Activated T-cell treated with anti-CD3 and anti-CD28 coated beads, Interleukin-2, amount 50 U/mL, for 1 hour (primary cell): Measurements from ENCODE around the gene FOXQ1.
"Not testable (repeated sequence)": the region's sequence is repeated elsewhere in the genome, so short reads cannot be mapped to it uniquely, and the experiment has no call there.

ENCODE experiments used
- DNase-seq: peaks from one replicate; pipeline ENCODE4 v3.0.0-alpha.2; 2020

The FOXQ1 gene

DNA sequence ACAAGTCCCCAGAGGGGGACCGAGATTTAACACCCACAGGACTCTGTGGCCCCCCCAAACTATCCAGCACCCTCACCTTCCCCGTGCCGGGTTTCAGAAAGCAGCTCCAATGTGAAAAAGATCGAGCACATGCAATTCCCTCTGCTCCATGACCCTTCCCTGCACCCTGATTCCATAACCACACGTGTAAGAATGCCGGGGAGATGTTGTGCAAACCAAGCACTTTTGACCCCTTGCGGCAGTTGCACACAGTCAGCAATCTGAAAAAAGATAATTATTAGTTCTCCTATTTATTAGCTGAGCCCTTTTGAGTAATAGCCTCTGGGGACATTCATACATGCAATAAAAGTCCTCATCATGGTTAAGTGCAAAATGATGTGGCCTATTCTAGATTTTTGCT, 13.0 kb downstream of the FOXQ1 start:
- DNase-seq: no peak

DNA sequence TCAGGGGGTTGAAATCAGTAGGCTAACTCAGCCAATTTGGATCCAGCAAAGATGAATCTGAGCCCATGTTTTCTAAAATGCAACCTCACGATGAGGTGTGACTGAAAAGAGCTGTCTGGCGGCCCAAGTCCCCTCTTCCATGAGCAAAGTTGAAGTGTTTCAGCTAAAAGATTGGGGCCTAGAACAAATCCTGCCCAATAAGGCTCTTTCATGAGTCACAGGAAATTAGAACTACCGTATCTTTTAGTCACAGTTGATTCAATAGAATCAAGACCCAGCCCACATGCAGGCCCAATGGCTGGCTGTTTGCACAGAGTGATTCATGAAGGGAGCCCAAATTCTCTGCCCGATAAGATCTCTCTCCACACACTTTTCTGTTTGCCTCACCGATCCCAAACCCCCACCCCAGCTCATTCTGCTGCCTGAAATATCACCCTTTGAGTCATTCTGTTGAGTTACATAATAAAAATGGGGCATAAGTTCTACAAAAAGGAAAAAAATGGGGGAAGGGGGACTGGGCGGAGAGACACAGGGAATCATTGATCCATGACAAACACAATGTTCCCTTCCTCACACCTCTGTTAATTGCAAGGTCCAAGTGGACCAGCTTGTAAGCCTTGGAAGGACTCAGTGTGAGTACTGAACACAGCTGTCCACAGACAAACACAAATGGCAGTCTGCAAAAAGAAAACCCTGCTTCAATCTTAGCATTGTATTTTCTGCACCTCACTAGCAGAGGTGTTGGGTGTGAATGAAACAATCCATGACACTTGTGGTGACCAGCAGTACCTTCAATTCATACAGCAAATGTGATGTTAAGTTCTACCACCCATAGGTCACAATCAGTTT, 13.8 kb downstream of the FOXQ1 start:
- DNase-seq: no peak

DNA sequence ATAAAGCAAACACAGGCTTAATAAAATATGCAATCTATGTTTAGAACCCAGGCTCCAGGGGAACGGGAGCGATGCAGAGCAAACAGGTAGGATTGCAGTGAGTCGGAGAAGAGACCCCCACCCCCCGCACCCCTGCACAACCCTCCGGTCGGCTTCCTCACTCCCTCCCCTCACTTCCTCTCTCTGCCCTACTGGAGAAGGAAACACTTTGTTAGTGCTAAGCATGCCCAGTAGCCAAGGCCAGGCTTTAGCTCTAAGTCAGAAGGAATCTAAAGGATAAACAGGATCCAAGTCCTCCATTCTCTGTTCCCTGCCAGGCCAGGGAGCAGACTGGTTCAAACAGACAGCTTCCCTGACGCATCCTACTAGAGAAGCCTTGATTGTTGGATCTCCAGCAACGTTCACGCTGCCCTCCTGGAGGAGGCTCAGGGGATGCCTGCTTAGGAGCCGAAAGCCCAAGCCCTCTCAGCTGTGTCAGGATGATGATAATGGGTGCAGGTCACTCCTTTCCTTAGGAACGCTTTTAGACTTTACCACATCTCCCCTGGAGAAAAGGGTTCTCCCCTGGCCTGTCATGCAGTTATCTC, 14.7 kb downstream of the FOXQ1 start:
- DNase-seq: no peak

DNA sequence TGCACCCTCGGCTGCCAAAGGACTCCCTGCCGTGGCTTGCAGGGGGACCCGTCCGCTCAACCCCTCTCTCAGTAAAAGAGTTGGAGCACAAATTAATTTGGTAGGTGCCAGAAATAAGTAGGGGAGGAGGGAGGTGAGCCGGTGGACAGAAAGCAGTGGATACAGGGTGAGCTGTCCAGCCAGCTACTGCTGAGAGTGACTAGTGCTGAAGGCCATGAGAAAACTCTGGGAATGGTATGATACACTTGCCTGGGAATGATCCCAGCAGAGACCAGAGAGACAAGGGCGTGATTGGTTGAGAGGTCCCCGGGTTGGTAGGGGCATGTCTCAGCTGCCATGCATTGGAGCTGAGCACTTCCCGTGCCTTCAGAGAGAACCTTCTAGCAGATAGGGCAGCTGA, 15.7 kb downstream of the FOXQ1 start:
- DNase-seq: no peak

DNA sequence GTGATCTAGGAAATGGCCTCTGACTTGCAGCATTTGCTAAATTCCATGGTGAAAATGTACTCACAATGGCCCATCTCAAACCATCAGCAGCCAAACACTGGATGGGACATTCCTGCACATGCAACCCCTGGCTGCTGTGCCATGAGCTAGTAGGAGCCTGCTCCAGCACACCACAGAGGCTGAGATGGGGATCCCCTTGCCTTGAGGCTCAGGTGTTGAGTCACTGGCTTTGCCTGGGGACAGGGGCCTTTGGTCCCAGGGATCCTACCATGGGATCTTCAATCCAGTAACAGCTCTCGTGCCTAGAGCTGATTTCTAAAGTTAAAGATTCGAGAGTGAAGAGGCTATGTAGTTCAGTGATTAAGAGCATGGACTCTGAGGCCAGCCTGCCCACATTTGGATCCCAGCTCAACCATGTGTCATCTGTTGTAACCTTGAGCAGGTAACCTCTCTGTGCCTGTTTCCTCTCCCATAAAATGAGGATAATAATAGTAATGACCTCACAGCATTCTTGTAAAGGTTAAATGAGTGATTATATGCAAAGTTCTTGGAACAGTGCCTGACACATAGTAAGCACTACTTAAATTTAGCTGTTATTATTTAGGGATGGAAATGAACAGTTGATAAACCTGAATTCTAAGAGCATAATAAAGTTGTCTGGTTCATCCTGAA, 16.4 kb downstream of the FOXQ1 start:
- no peak for DNase-seq

DNA sequence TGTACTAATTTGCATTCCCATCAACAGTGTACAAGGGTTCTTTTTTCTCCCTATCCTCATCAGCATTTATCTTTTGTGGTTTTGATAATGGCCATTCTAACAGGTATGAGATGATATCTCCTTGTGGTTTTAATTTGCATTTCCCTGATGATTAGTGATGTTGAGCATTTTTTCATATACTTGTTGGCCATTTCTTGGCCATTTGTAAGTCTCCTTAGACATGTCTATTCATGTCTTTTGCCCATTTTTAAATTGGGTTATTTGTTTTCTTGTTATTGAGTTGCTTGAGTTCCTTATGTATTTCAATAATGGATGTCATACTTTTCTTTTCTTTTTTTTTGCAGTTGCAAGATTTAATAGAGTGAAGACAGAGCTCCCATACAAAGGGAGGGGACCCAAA, 17.8 kb downstream of the FOXQ1 start:
- DNase-seq: no peak

DNA sequence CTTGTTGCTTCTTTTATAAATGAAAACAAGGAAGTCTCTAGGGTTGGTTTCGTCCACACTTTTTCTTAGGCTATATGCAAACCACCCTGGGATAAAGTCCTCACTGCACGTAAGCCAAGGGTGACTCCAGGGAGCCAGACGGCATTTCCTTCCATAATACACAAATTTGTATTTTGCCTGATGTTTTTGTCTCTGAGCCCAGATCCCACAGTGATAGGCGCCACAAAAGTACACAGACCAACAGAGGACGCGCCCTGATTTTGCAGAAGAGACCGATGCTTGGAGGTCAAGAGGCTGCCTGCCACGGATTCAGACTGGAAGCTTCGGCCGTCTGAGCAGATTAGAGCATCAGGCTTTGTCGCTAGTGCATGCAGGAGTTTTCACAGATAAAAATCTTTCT, 22.8 kb downstream of the FOXQ1 start:
- no peak for DNase-seq

DNA sequence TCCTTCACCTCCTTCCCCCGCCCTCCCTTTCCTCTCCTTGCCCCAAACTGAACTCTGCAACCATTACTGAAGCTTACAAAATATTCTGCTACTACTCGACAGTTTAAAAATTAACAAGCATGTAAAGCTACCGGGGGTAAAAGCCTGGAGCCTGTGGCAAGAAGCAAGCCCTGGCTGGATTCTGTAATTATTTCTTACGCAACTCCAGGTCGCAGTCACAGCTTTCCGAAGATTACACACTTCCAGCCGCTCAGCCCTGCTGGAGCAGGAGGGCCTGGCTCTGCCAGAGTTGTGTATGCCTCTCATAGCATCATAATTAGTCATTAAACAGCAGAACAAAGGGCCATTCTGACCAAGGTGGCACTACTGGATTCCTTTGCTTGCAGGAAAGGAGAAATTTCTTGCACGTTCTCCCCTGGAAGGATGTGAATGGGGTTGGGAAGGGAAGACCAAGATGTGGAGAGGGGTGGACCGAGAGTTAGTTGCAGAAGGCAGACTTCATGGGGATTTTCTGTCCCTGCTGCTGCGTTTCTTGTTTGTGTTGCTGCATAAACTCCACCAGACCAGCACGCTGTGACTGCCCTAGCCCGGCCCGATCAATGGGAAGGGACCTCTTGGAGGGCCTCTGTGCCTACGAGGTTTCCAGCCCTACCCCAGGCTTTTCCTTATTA, 23.6 kb downstream of the FOXQ1 start:
- DNase-seq: no peak

DNA sequence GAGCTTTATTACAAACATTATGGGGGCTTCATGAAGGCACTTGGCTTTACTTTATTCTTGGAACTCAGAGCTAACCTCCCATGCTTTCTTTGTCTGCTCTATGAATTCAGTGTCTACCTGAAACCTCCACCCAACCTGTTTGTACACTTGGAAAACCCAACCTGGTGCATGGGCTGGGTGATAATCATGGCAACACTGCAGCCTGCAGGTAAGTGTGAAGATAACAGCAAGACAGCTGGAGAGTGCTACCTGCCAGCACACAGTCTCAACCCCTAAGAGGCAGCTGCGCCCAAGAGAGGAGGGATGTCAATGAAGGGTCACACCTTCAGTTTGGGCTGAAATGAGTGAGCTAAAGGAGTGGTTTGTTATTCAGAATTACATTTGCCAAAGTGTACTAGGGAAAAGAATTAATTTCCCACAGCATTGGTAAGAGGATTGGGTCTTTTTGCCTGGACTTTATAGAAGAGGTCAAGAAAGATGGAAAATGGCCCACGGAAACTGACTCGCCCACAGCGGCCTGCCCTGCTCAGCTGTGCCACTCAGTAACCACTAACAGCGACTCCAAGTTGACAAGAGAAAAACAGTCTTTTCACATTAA, 24.4 kb downstream of the FOXQ1 start:
- no peak for DNase-seq

DNA sequence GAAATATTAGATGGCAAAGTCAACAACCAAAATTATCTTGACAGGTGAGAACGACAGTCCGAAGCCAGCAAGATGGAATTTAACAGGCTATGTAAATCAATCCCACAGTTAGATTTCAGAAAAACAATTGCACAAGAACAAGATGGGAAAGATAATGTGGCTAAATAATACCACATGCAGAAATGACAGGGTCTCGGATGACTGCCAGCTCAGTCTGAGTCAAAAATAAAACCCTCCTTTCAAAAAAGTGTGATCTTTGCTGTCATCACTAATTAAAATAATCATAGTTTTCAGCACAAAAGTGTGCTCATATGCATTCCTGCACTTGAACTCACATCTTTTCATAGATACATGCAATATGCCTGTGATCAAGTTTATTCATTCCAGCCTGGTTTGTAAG, 25.9 kb downstream of the FOXQ1 start:
- no peak for DNase-seq

DNA sequence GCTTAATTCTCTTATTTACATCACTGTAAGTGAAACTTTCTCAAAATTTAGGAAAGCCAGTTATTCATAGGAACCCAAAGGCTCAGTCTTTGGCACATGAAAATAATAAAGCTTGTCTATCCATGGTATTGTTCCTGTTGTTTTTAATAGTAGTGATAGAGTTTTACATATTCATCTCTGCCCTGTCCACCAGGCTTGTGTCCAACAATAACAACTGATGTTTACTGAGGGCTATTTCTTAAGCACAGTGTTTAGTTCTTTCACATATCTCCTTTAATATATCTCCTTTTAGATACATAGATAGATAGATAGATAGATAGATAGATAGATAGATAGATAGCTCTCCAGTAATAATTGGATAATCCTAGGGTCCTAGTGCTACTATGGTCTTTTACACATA, 34.2 kb downstream of the FOXQ1 start:
- DNase-seq: no peak

DNA sequence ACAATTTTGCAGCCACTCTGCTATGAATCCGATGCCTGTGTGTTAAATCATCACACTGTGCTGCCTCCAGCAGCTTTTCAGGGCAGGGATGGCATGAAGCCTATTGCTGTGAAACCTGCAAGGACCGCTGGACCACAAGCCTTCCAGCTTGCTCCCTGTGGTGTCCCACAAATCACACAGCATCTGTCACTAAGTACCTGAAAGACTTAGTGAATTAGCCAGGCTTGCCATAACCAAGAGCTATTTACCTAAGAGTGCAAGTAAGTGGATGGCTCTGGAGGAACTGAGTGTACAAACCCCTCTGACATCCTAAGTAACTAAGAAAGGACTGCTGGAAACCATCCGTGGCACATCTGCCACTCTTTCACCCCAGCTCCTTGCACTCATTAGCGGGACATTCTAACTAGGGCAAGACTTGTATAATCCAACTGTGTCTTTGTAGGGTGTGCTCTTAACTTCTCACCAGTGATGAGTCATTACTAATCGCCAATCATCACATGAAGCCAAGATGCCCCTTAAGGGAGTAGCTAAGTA, 34.7 kb downstream of the FOXQ1 start:
- DNase-seq: no peak

DNA sequence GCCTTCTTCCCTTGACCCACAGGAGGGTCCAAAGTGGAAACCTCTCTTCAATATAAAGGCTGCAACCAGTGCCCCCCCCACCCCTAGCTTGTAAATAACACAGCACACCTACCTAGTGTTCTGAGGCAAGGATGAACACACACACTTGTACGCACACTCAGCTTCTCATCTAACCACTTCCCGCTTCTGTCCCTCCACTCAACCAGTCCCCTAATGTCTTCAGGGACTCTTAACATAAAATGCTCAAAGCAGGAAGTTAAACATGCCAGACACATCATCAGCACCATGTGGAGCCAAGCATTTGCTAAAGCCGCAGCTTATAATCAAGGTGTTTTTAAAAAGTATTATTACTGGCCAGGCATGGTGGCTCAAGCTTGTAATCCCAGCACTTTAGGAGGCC, 35.3 kb downstream of the FOXQ1 start:
- DNase-seq: no peak

DNA sequence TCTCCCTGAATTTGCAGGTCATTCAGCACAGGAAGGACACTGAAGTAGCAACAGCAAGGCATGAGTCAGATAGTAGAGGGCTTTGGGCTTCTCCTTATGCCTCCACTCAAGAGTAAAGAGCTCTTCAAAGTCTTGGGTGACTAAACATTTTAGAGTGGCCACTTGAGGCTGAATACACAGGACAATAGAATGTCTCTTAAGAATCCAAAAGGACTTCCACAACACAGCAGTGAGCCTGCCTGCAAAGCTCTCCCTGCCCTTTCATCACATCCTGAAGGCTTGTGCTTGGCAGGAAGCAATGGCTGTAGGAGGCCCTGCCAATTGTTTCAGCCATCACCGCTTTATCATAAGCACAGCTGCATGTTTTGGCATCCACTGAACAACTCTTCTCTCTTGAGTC, 36.8 kb downstream of the FOXQ1 start:
- DNase-seq: no peak

DNA sequence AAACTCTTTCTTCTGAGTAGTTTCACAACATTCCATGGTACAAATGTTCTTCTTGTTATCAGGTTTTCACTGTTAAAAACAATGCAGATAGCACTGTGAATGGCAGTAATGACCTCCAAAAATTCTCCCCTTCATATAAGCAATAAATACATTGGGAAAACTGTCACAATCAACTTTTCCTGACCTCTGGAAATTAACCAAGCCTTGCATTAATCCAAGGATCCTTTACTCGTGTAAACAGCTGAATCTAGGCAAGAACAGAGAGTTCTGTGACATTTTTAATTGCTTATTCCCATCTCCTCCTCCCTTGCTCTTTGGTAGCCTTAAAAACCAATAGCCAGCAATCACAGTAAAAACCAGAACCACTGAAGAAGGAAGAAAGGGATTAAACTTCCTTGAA, 37.8 kb downstream of the FOXQ1 start:
- DNase-seq: no peak

DNA sequence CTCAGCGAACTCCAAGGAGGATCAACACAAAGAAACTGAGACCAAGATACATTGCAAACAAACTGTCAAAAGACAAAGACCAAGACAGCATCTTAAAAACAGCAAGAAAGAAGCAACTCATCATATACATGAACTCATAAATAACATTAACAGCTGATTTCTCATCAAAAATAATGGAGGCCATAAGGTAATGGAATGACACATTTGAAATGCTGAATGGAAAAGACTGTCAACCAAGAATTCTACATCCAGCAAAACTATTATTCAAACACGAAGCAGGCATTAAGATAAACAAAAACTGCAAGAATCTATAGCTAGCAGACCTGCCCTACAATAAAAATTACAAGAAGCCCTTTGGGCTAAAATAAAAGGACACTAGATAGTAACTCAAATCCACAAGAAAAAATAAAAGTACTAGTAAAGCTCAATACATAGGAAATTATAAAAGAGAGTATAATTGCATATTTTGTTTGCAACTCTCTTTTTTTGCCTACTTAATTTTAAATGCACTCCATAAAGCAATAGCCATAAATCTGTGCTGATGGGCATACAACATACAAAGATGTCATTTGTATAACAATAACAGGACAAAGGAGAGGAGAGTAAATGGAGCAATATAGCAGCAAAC, 39.6 kb downstream of the FOXQ1 start:
- no peak for DNase-seq

DNA sequence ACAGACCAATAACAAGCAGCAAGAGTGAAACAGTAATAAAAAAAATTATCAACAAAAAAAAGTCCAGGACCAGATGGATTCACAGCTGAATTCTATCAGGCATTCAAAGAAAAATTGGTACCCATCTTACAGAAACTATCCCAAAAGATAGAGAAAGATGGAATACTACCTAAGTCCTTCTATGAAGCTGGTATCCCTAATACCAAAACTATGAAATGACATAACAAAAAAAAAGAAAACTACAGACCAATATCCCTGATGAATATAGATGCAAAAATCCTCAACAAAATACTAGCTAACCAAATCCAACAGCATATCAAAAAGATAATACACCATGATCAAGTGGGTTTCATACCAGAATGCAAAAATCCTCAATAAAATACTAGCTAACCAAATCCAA, 43.2 kb downstream of the FOXQ1 start:
- not testable (repeated sequence) for DNase-seq

DNA sequence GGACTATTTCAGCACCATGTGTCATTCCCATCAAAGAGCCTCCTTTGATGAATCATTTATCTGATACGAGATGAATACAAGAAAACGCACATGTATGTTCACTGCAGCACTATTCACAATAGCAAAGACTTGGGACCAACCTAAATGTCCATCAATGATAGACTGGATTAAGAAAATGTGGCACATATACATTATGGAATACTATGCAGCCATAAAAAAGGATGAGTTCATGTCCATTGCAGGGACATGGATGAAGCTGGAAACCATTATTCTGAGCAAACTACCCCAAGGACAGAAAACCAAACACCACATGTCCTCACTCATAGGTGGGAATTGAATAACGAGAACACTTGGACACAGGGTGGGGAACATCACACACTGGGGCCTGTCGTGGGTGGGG, 49.8 kb downstream of the FOXQ1 start:
- not testable (repeated sequence) for DNase-seq

DNA sequence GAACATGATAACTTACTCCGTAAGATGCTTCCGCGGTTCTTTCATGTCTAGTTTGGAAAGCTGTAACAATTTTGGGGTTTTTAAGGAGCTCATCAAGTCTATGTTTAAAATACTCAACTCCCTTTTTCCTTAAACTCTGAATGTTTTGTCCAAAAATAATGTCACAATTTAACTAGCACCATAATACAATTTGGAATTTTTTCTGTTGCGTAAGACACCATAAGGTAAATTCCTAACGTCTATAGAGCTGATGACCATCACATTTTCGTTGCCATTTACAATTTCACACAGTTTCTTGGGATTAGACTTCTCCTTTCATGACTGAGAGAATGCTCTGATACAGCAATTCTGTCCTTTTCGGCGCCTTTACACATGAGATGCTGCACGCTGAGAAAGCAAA, 50.7 kb downstream of the FOXQ1 start:
- DNase-seq: no peak

DNA sequence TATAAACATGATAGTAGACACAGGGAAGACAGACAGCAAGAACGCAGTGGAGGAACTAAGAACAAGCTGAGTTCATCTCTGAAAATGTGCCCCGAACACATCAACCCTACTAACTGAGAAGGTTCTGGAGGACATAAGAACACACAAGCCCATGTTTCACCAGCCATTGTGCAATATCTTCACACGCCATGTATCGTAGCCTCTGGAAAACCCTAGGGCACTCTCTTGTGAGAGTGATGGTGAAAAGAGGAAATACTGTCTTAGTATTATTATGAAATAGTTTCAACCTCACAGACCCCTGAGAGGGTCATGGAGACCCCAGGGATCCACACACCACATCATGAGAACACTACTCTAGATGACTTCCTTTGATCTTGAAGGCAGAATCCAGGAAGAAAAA, 51.4 kb downstream of the FOXQ1 start:
- DNase-seq: no peak

DNA sequence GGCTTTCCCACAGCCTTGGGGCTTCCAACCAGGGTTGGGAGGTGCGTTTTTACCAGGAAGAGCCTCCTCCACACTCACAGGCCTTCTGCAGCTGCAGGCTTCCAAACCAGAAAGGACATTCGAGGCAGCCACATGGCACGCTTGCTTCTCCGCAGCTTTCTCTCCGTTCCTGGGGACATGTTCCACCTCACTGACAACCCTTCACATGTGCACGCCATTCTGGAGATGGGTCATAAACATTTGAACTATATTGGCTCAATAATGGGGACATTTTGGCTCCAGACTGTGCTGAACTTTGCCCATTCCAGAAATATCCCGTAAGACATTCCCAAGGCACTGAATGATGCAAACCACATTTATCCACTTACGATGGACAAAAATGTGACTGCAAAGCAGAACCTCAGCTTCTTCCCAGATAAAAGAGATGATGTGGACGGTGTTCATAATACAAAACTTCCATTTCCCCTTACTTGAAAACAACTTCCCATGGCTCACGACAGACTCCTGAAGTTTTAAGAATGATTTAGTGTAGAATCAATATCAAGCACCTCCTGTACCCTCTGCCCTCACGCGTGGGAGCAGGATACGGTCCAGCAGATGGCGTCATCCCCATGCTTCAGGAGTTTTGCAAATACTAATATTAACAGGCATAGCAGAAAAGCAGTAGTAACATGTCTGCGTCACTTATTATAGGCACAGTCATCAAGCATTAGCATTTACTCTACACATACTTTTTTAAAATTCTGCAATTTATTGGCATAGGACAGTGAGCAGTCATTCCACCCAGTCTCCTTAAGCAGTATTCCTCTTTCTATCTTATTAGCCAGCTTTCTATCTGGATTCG, 52.1 kb downstream of the FOXQ1 start:
- no peak for DNase-seq
